C4-2B (cell line): ENCODE measurements around the gene CCDC85C.

Source experiments
- H3K27ac ChIP-seq: fragments of 450-650 bp; 2 replicates; pipeline ENCODE4 v1.5.1; 2017
- CTCF ChIP-seq: fragments of 450-650 bp; conservative IDR thresholded peaks from 2 replicates; pipeline ENCODE4 v1.5.1; 2017; ENCODE audit warnings: mild to moderate bottlenecking
- ZFX ChIP-seq: fragments of 450-650 bp; IDR thresholded peaks from 2 replicates; pipeline ENCODE4 v1.6.1; 2017

Gene CCDC85C

GRCh38 chr14:99597911-99598600, 6.0 kb downstream of the CCDC85C start:
- TF ChIP-seq ZFX (no peak), CTCF (no peak)
- peak overlapping the region; percentile 39 for H3K27ac ChIP-seq

GRCh38 chr14:99596772-99597171, 7.2 kb downstream of the CCDC85C start:
- TF ChIP-seq ZFX: no peak
- TF ChIP-seq CTCF: no peak
- peak overlapping the region; percentile 39 for H3K27ac ChIP-seq

- H3K27ac ChIP-seq: peak overlapping the region; percentile 39
- no peak for TF ChIP-seq CTCF
- no peak for TF ChIP-seq ZFX
These were observed 7.9 kb downstream of the CCDC85C start for GRCh38 chr14:99596071-99596627.

GRCh38 chr14:99595524-99595923, 8.5 kb downstream of the CCDC85C start:
- H3K27ac ChIP-seq: peak overlapping the region; percentile 39
- no peak for TF ChIP-seq CTCF
- TF ChIP-seq ZFX: no peak

GRCh38 chr14:99595034-99595433, 9.0 kb downstream of the CCDC85C start:
- peak overlapping the region; percentile 39; the same call in 1 of the 2 replicates for H3K27ac ChIP-seq

GRCh38 chr14:99593971-99594841, 9.8 kb downstream of the CCDC85C start:
- no peak for TF ChIP-seq ZFX
- no peak for TF ChIP-seq CTCF
- H3K27ac ChIP-seq: no peak overlapping the region

More at GRCh38 chr14:99595034-99595433, 9.0 kb downstream of the CCDC85C start:
- TF ChIP-seq ZFX: no peak

- no peak overlapping the region for H3K27ac ChIP-seq
- TF ChIP-seq CTCF (no peak), ZFX (no peak)
These were observed 10.9 kb downstream of the CCDC85C start for GRCh38 chr14:99592933-99593753.
